ENCODE results near the gene SGSM2.
A peak's percentile ranks its signal among the peaks of the same experiment; 100 is the strongest.

The SGSM2 gene

GRCh38 chr17:2387086-2388019, 50.1 kb downstream of the SGSM2 start:
- no peak for DNase-seq

GRCh38 chr17:2388020-2388682, 50.9 kb downstream of the SGSM2 start:
- no peak for DNase-seq

- DNase-seq = no peak
These were observed 51.4 kb downstream of the SGSM2 start for GRCh38 chr17:2388683-2389055.

- DNase-seq = no peak
These were observed 53.0 kb downstream of the SGSM2 start for GRCh38 chr17:2390199-2390836.

GRCh38 chr17:2391597-2392251, 54.4 kb downstream of the SGSM2 start:
- DNase-seq = no peak

GRCh38 chr17:2392252-2393173, 55.2 kb downstream of the SGSM2 start:
- peak; percentile 97 for DNase-seq

GRCh38 chr17:2393174-2393953, 56.1 kb downstream of the SGSM2 start:
- DNase-seq = peak; percentile 88

- DNase-seq = no peak
These were observed 56.9 kb downstream of the SGSM2 start for GRCh38 chr17:2393954-2394749.

GRCh38 chr17:2394775-2395201, 57.5 kb downstream of the SGSM2 start:
- no peak for DNase-seq

GRCh38 chr17:2395258-2396181, 58.2 kb downstream of the SGSM2 start:
- DNase-seq = no peak

- DNase-seq = no peak
These were observed 58.9 kb downstream of the SGSM2 start for GRCh38 chr17:2396192-2396567.

- DNase-seq = peak; percentile 15
These were observed 59.4 kb downstream of the SGSM2 start for GRCh38 chr17:2396568-2397246.

- DNase-seq = no peak
These were observed 60.2 kb downstream of the SGSM2 start for GRCh38 chr17:2397247-2398171.

GRCh38 chr17:2398182-2398581, 60.9 kb downstream of the SGSM2 start:
- DNase-seq = no peak

- DNase-seq = peak; percentile 51
These were observed 61.6 kb downstream of the SGSM2 start for GRCh38 chr17:2398655-2399571.
